ENCODE results near the gene ZNF296. TPM values are rescaled to one million over a fixed set of nuclear protein-coding genes. Genes with fewer than 3 reads are reported as not detected.

The ZNF296 gene
- total RNA-seq, 1 experiment from 2014 or later, result 9.2 TPM

GRCh38 chr19:45051929-45052579, 24.2 kb downstream of the ZNF296 start:
- Histone ChIP-seq H3K4me1 (ENCODE audit: control insufficient read depth in 1 of 2, insufficient read depth in 2 of 2, low read length in 2 of 2) (peaks cover 7 to 27% of the 10 kb centered on the region in 2 experiments), H3K4me2 (ENCODE audit: low read length) (no peak overlapping the region), H3K9me3 (ENCODE audit: control insufficient read depth in 1 of 2, insufficient read depth in 1 of 2, low read depth in 1 of 2, low read length in 2 of 2) (no peaks in the 10 kb centered on the region), H3K9me2 (ENCODE audit: insufficient read depth) (no peaks in the 10 kb centered on the region), H3K9ac (ENCODE audit: low read length) (no peak overlapping the region), H3K36me3 (ENCODE audit: control insufficient read depth in 1 of 2, insufficient read depth in 2 of 2, low read length in 2 of 2) (peaks cover 15 to 22% of the 10 kb centered on the region in 2 experiments), H3K4me3 (replicated peaks in 1 of 2; ENCODE audit: low read depth in 1 of 2, low read length in 2 of 2) (no peak overlapping the region), H2AFZ (ENCODE audit: low read depth, low read length, poor library complexity, severe bottlenecking) (no peak overlapping the region), H3K79me2 (ENCODE audit: insufficient read depth, low read length) (peaks cover 70% of the 10 kb centered on the region), H4K20me1 (ENCODE audit: insufficient read depth) (peaks cover 3% of the 10 kb centered on the region; the same call in 1 of the 2 replicates), H3K27me3 (ENCODE audit: insufficient read depth, low read length) (no peaks in the 10 kb centered on the region), H3K27ac (ENCODE audit: low read depth, low read length) (no peak overlapping the region)
- intact Hi-C loops (cut with micrococcal nuclease), result no loop called here
- TF ChIP-seq ZBTB33 (IDR thresholded peaks at IDR 0.05; ENCODE audit: extremely low read depth, insufficient replicate concordance, low read length), result no peak
- TF ChIP-seq YY1 (IDR thresholded peaks at IDR 0.05; ENCODE audit: extremely low read depth, insufficient replicate concordance, low read depth, low read length), result no peak
- no peak for TF ChIP-seq ZFX (IDR thresholded peaks at IDR 0.05)
- no peak for TF ChIP-seq ELF1 (IDR thresholded peaks at IDR 0.05; ENCODE audit: borderline replicate concordance, low read depth)
- TF ChIP-seq POLR2A (IDR thresholded peaks at IDR 0.05; ENCODE audit: borderline replicate concordance, extremely low read depth, insufficient read depth, insufficient read length), result no peak
- TF ChIP-seq CEBPB (IDR thresholded peaks at IDR 0.05; ENCODE audit: low read depth), result no peak
- TF ChIP-seq SP1 (IDR thresholded peaks at IDR 0.05; ENCODE audit: low read depth), result no peak
- no peak for TF ChIP-seq JUND (IDR thresholded peaks at IDR 0.05)
- TF ChIP-seq EGR1 (IDR thresholded peaks at IDR 0.05; ENCODE audit: low read depth), result no peak
- no peak for TF ChIP-seq TCF7L2 (IDR thresholded peaks at IDR 0.05; ENCODE audit: borderline replicate concordance, extremely low read depth, insufficient read depth, insufficient read length)
- TF ChIP-seq, protein P1, sequence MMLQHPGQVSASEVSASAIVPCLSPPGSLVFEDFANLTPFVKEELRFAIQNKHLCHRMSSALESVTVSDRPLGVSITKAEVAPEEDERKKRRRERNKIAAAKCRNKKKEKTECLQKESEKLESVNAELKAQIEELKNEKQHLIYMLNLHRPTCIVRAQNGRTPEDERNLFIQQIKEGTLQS (IDR thresholded peaks at IDR 0.05), result no peak
- TF ChIP-seq, protein P2, sequence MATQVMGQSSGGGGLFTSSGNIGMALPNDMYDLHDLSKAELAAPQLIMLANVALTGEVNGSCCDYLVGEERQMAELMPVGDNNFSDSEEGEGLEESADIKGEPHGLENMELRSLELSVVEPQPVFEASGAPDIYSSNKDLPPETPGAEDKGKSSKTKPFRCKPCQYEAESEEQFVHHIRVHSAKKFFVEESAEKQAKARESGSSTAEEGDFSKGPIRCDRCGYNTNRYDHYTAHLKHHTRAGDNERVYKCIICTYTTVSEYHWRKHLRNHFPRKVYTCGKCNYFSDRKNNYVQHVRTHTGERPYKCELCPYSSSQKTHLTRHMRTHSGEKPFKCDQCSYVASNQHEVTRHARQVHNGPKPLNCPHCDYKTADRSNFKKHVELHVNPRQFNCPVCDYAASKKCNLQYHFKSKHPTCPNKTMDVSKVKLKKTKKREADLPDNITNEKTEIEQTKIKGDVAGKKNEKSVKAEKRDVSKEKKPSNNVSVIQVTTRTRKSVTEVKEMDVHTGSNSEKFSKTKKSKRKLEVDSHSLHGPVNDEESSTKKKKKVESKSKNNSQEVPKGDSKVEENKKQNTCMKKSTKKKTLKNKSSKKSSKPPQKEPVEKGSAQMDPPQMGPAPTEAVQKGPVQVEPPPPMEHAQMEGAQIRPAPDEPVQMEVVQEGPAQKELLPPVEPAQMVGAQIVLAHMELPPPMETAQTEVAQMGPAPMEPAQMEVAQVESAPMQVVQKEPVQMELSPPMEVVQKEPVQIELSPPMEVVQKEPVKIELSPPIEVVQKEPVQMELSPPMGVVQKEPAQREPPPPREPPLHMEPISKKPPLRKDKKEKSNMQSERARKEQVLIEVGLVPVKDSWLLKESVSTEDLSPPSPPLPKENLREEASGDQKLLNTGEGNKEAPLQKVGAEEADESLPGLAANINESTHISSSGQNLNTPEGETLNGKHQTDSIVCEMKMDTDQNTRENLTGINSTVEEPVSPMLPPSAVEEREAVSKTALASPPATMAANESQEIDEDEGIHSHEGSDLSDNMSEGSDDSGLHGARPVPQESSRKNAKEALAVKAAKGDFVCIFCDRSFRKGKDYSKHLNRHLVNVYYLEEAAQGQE (IDR thresholded peaks at IDR 0.05; ENCODE audit: low read depth), result no peak
- no peak for TF ChIP-seq RAD21 (IDR thresholded peaks at IDR 0.05; ENCODE audit: low read depth)
- no peak for TF ChIP-seq CBX3 (IDR thresholded peaks at IDR 0.05; ENCODE audit: low read depth)
- ATAC-seq, result no peak
- DNase-seq (ENCODE audit: low read depth, low spot score), result no peak
- BruUV-seq (replicated peaks), result no TSS peak
- RAD21 ChIA-PET (ENCODE audit: low non-redundant PET in 1 of 2, low total read pairs in 2 of 2, uncharacterized antibody in 2 of 2, unreplicated experiment in 2 of 2), result no interaction called here
- CTCF ChIA-PET, result interaction anchor here (0.7 to 1.8 kb wide), 2 partner anchors 8 to 73 kb away, joined by 3 to 6 read pairs; no protein-coding TSS in a partner anchor
- POLR2A ChIA-PET, result no interaction called here

Measured in HCT116 (cell line).